HL-60 (cell line): Measurements from ENCODE around the gene DHRS7C.

ENCODE experiments used
- DNase-seq, 2 experiments: peaks; one replicate each; pipeline ENCODE4 v3.0.0-alpha.2; 2010 to 2020; ENCODE audit warnings: low read depth in 1 of 2, low spot score in 1 of 2
- H3K27ac ChIP-seq: fragments of 250-450 bp; sonication (Bioruptor Pico); replicated peaks from 2 replicates; pipeline ENCODE4 v1.5.1; 2020; ENCODE audit warnings: mild to moderate bottlenecking, moderate library complexity
- H3K27me3 ChIP-seq: fragments of 250-450 bp; sonication (Bioruptor Pico); 2 replicates; pipeline ENCODE4 v1.5.1; 2021; ENCODE audit warnings: mild to moderate bottlenecking, moderate library complexity; ENCODE audit not compliant: insufficient read depth, poor library complexity, severe bottlenecking
- H3K4me3 ChIP-seq: replicated peaks from 2 replicates; pipeline ENCODE4 v1.5.1; 2011; ENCODE audit warnings: mild to moderate bottlenecking, control low read depth, low read length; ENCODE audit not compliant: insufficient read depth
- CTCF ChIP-seq: IDR thresholded peaks from one replicate; pipeline ENCODE4 v1.5.1; 2011; ENCODE audit warnings: low read length, control low read depth, inconsistent platforms; ENCODE audit not compliant: insufficient read depth
- GABPA ChIP-seq: IDR thresholded peaks from 2 replicates; pipeline ENCODE4 v1.6.1; 2012; ENCODE audit warnings: low read depth
- POLR2AphosphoS5 ChIP-seq: IDR thresholded peaks from 2 replicates; pipeline ENCODE4 v1.6.1; 2012; ENCODE audit warnings: low read depth
- REST ChIP-seq: IDR thresholded peaks from 2 replicates; pipeline ENCODE4 v1.6.1; 2012; ENCODE audit warnings: low read depth; ENCODE audit not compliant: insufficient replicate concordance
- SPI1 ChIP-seq: IDR thresholded peaks from 2 replicates; pipeline ENCODE4 v1.6.1; 2012; ENCODE audit warnings: low read depth, mild to moderate bottlenecking, borderline replicate concordance

DHRS7C gene

GRCh38 chr17:9783050-9783449, 8.3 kb downstream of the DHRS7C start:
- DNase-seq, result no peak
- H3K27ac ChIP-seq, result no peak overlapping the region
- TF ChIP-seq SPI1 (no peak), REST (no peak), GABPA (no peak), CTCF (no peak)
- H3K27me3 ChIP-seq, result no peaks in the 10 kb centered on the region
- H3K4me3 ChIP-seq, result no peak overlapping the region

GRCh38 chr17:9780552-9780951, 10.8 kb downstream of the DHRS7C start:
- TF ChIP-seq SPI1, result no peak
- Histone ChIP-seq H3K27me3 (no peaks in the 10 kb centered on the region), H3K4me3 (no peak overlapping the region), H3K27ac (no peak overlapping the region)
- DNase-seq, result no peak

GRCh38 chr17:9776911-9777310, 14.5 kb downstream of the DHRS7C start:
- H3K4me3 ChIP-seq, result no peak overlapping the region
- TF ChIP-seq SPI1 (no peak), GABPA (no peak)
- H3K27me3 ChIP-seq, result no peaks in the 10 kb centered on the region
- DNase-seq, result no peak
- H3K27ac ChIP-seq, result no peak overlapping the region

GRCh38 chr17:9772658-9773057, 18.7 kb downstream of the DHRS7C start:
- no peaks in the 10 kb centered on the region for H3K27me3 ChIP-seq
- no peak for TF ChIP-seq SPI1
- TF ChIP-seq REST, result no peak
- DNase-seq, result no peak
- H3K27ac ChIP-seq, result no peak overlapping the region
- no peak overlapping the region for H3K4me3 ChIP-seq

GRCh38 chr17:9771465-9771864, 19.9 kb downstream of the DHRS7C start:
- no peak overlapping the region for H3K27ac ChIP-seq
- H3K4me3 ChIP-seq, result no peak overlapping the region
- DNase-seq, result no peak
- H3K27me3 ChIP-seq, result no peaks in the 10 kb centered on the region
- TF ChIP-seq REST (no peak), CTCF (no peak), SPI1 (no peak), GABPA (no peak), POLR2AphosphoS5 (no peak)
